Loucy (cell line): Measurements from ENCODE around the gene SFTPB.

Experiments used
- H2AFZ ChIP-seq: fragments of 200-600 bp; sonication (generic); 2 replicates; pipeline ENCODE4 v1.6.0; 2016; ENCODE audit warnings: antibody characterized with exemption, mild to moderate bottlenecking, low read length, moderate library complexity
- H3F3A ChIP-seq: fragments of 200-600 bp; 2 replicates; pipeline ENCODE4 v1.6.0; 2016; ENCODE audit warnings: antibody characterized with exemption, low read depth, mild to moderate bottlenecking
- H3K27me3 ChIP-seq: fragments of 200-600 bp; sonication (generic); 2 replicates; pipeline ENCODE4 v1.6.1; 2014; ENCODE audit warnings: low read length, mild to moderate bottlenecking; ENCODE audit not compliant: insufficient read depth, poor library complexity, severe bottlenecking
- H3K36me3 ChIP-seq: fragments of 200-600 bp; sonication (generic); 2 replicates; pipeline ENCODE4 v1.6.1; 2016; ENCODE audit warnings: low read length; ENCODE audit not compliant: insufficient read depth
- H3K4me1 ChIP-seq: fragments of 200-600 bp; sonication (generic); 2 replicates; pipeline ENCODE4 v1.5.1; 2014; ENCODE audit warnings: low read length, mild to moderate bottlenecking; ENCODE audit not compliant: insufficient read depth, poor library complexity, severe bottlenecking
- H3K4me2 ChIP-seq: fragments of 200-600 bp; sonication (generic); 2 replicates; pipeline ENCODE4 v1.6.0; 2014; ENCODE audit warnings: antibody characterized with exemption, low read length, low read depth, mild to moderate bottlenecking; ENCODE audit not compliant: poor library complexity, severe bottlenecking
- H3K4me3 ChIP-seq: fragments of 200-600 bp; sonication (generic); 2 replicates; pipeline ENCODE4 v1.5.1; 2014; ENCODE audit warnings: low read length, mild to moderate bottlenecking, mixed read lengths; ENCODE audit not compliant: poor library complexity, severe bottlenecking
- H3K79me2 ChIP-seq: fragments of 200-600 bp; sonication (generic); 2 replicates; pipeline ENCODE4 v1.6.1; 2014; ENCODE audit warnings: low read length; ENCODE audit not compliant: insufficient read depth
- H3K9ac ChIP-seq: fragments of 200-600 bp; sonication (generic); 2 replicates; pipeline ENCODE4 v1.6.0; 2014; ENCODE audit warnings: mild to moderate bottlenecking, low read depth, low read length, moderate library complexity; ENCODE audit not compliant: poor library complexity, severe bottlenecking
- H3K9me2 ChIP-seq: fragments of 200-600 bp; sonication (generic); replicated peaks from 2 replicates; pipeline ENCODE4 v1.6.1; 2016; ENCODE audit warnings: low read depth, low read length, mixed read lengths
- H3K9me3 ChIP-seq: fragments of 200-600 bp; sonication (generic); 2 replicates; pipeline ENCODE4 v1.6.1; 2014; ENCODE audit warnings: mild to moderate bottlenecking, antibody characterized with exemption, low read length, low read depth; ENCODE audit not compliant: insufficient read depth
- H4K20me1 ChIP-seq: fragments of 200-600 bp; sonication (generic); 2 replicates; pipeline ENCODE4 v1.6.0; 2014; ENCODE audit warnings: antibody characterized with exemption, low read length, mild to moderate bottlenecking; ENCODE audit not compliant: insufficient read depth, poor library complexity, severe bottlenecking
- CTCF ChIP-seq: fragments of 200-600 bp; sonication (generic); conservative IDR thresholded peaks from 2 replicates; pipeline ENCODE4 v1.5.1; 2014; ENCODE audit warnings: mild to moderate bottlenecking, antibody characterized with exemption, low read length
- EZH2phosphoT487 ChIP-seq: fragments of 200-600 bp; IDR thresholded peaks from 2 replicates; pipeline ENCODE4 v1.6.1; 2018; ENCODE audit warnings: antibody characterized with exemption, mild to moderate bottlenecking, moderate library complexity, borderline replicate concordance

Gene SFTPB

GRCh38 chr2:85663594-85664565 lies 4.1 kb downstream of the SFTPB start:
- H3K79me2 ChIP-seq = no peaks in the 10 kb centered on the region

GRCh38 chr2:85662899-85663593 lies 5.0 kb downstream of the SFTPB start:
- H3K4me1 ChIP-seq = no peaks in the 10 kb centered on the region
- H3K9ac ChIP-seq = no peak overlapping the region

More at GRCh38 chr2:85663594-85664565, 4.1 kb downstream of the SFTPB start:
- Histone ChIP-seq H3K4me3 (no peak overlapping the region), H3K36me3 (no peaks in the 10 kb centered on the region), H3K27me3 (no peaks in the 10 kb centered on the region), H3K9me2 (no peaks in the 10 kb centered on the region), H3K9ac (no peak overlapping the region), H4K20me1 (no peaks in the 10 kb centered on the region), H3K4me1 (no peaks in the 10 kb centered on the region), H3F3A (no peaks in the 10 kb centered on the region), H2AFZ (no peak overlapping the region), H3K4me2 (no peak overlapping the region), H3K9me3 (no peaks in the 10 kb centered on the region)
- TF ChIP-seq CTCF (no peak), EZH2phosphoT487 (no peak)

More at GRCh38 chr2:85662899-85663593, 5.0 kb downstream of the SFTPB start:
- H3K4me3 ChIP-seq = no peak overlapping the region
- no peaks in the 10 kb centered on the region for H4K20me1 ChIP-seq
- no peak for TF ChIP-seq EZH2phosphoT487
- TF ChIP-seq CTCF = no peak
- no peaks in the 10 kb centered on the region for H3K9me2 ChIP-seq
- H3K36me3 ChIP-seq = no peaks in the 10 kb centered on the region
- H3F3A ChIP-seq = no peaks in the 10 kb centered on the region
- no peaks in the 10 kb centered on the region for H3K9me3 ChIP-seq
- no peaks in the 10 kb centered on the region for H3K79me2 ChIP-seq
- H3K4me2 ChIP-seq = no peak overlapping the region
- no peak overlapping the region for H2AFZ ChIP-seq
- no peaks in the 10 kb centered on the region for H3K27me3 ChIP-seq
